ENCODE measurements around the gene RBM47.
"Not testable (repeated sequence)": the region's sequence is repeated elsewhere in the genome, so short reads cannot be mapped to it uniquely, and the experiment has no call there.

RBM47 gene

GRCh38 chr4:40523581-40523980 is 106.1 kb downstream of the RBM47 start:
- H3K27ac ChIP-seq (replicated peaks): no peak overlapping the region
- DNase-seq (ENCODE audit: low read depth in 1 of 2, low spot score in 1 of 2): no peak
- no peaks in the 10 kb centered on the region for H3K27me3 ChIP-seq (ENCODE audit: insufficient read depth, poor library complexity, severe bottlenecking)
- H3K4me3 ChIP-seq (replicated peaks; ENCODE audit: insufficient read depth, low read length): no peak overlapping the region
- no peak for TF ChIP-seq POLR2AphosphoS5 (IDR thresholded peaks at IDR 0.05; ENCODE audit: low read depth)
- no peak for TF ChIP-seq CTCF (IDR thresholded peaks at IDR 0.05; ENCODE audit: insufficient read depth, low read length)
- TF ChIP-seq SPI1 (IDR thresholded peaks at IDR 0.05; ENCODE audit: borderline replicate concordance, low read depth): no peak
- no peak for TF ChIP-seq REST (IDR thresholded peaks at IDR 0.05; ENCODE audit: insufficient replicate concordance, low read depth)

- no peak for TF ChIP-seq POLR2AphosphoS5 (IDR thresholded peaks at IDR 0.05; ENCODE audit: low read depth)
These were observed 107.7 kb downstream of the RBM47 start for GRCh38 chr4:40521957-40522356.

GRCh38 chr4:40520533-40520932 is 109.1 kb downstream of the RBM47 start:
- TF ChIP-seq POLR2AphosphoS5 (IDR thresholded peaks at IDR 0.05; ENCODE audit: low read depth) (no peak), REST (IDR thresholded peaks at IDR 0.05; ENCODE audit: insufficient replicate concordance, low read depth) (no peak), CTCF (IDR thresholded peaks at IDR 0.05; ENCODE audit: insufficient read depth, low read length) (no peak), SPI1 (IDR thresholded peaks at IDR 0.05; ENCODE audit: borderline replicate concordance, low read depth) (no peak), GABPA (IDR thresholded peaks at IDR 0.05; ENCODE audit: low read depth) (no peak)
- no peak overlapping the region for H3K4me3 ChIP-seq (replicated peaks; ENCODE audit: insufficient read depth, low read length)
- no peaks in the 10 kb centered on the region for H3K27me3 ChIP-seq (ENCODE audit: insufficient read depth, poor library complexity, severe bottlenecking)
- DNase-seq (ENCODE audit: low read depth in 1 of 2, low spot score in 1 of 2): no peak
- H3K27ac ChIP-seq (replicated peaks): no peak overlapping the region

More at GRCh38 chr4:40521957-40522356, 107.7 kb downstream of the RBM47 start:
- no peaks in the 10 kb centered on the region for H3K27me3 ChIP-seq (ENCODE audit: insufficient read depth, poor library complexity, severe bottlenecking)
- H3K27ac ChIP-seq (replicated peaks): no peak overlapping the region
- DNase-seq (ENCODE audit: low read depth in 1 of 2, low spot score in 1 of 2): no peak
- H3K4me3 ChIP-seq (replicated peaks; ENCODE audit: insufficient read depth, low read length): no peak overlapping the region

GRCh38 chr4:40517081-40517480 is 112.6 kb downstream of the RBM47 start:
- DNase-seq (ENCODE audit: low read depth in 1 of 2, low spot score in 1 of 2); H3K27me3 ChIP-seq (ENCODE audit: insufficient read depth, poor library complexity, severe bottlenecking); H3K27ac ChIP-seq (replicated peaks); H3K4me3 ChIP-seq (replicated peaks; ENCODE audit: insufficient read depth, low read length): not testable (repeated sequence)

- TF ChIP-seq POLR2AphosphoS5 (IDR thresholded peaks at IDR 0.05; ENCODE audit: low read depth) (no peak), CTCF (IDR thresholded peaks at IDR 0.05; ENCODE audit: insufficient read depth, low read length) (no peak), GABPA (IDR thresholded peaks at IDR 0.05; ENCODE audit: low read depth) (no peak), REST (IDR thresholded peaks at IDR 0.05; ENCODE audit: insufficient replicate concordance, low read depth) (no peak), SPI1 (IDR thresholded peaks at IDR 0.05; ENCODE audit: borderline replicate concordance, low read depth) (no peak)
- Histone ChIP-seq H3K4me3 (replicated peaks; ENCODE audit: insufficient read depth, low read length) (no peak overlapping the region), H3K27ac (replicated peaks) (no peak overlapping the region), H3K27me3 (ENCODE audit: insufficient read depth, poor library complexity, severe bottlenecking) (no peaks in the 10 kb centered on the region)
- DNase-seq (ENCODE audit: low read depth in 1 of 2, low spot score in 1 of 2): no peak
These were observed 113.0 kb downstream of the RBM47 start for GRCh38 chr4:40516651-40517050.
